Gastroesophageal sphincter (tissue), 4 donors: ENCODE measurements around the gene AP4E1. TPM values are rescaled to one million over a fixed set of nuclear protein-coding genes. Genes with fewer than 3 reads are reported as not detected.

ENCODE experiments used
- ATAC-seq: fragments of 150-250 bp; one replicate; pipeline ENCODE4 v1.9.1; 2016; ENCODE audit warnings: mild to moderate bottlenecking, moderate library complexity
- H3K27ac ChIP-seq, 4 donors: fragments of 200-600 bp; sonication (generic) in 3 of 4; 1 replicate in 3 of 4; 2 replicates in 1 of 4; pipeline ENCODE4 v1.5.1; 2016 to 2019
- H3K27me3 ChIP-seq: fragments of 200-600 bp; sonication (generic); one replicate; pipeline ENCODE4 v1.5.1; 2019
- H3K36me3 ChIP-seq, 2 donors: fragments of 200-600 bp; sonication (generic); one replicate each; pipeline ENCODE4 v1.5.1; 2019; ENCODE audit warnings: control low read depth in 1 of 2
- H3K4me1 ChIP-seq, 3 donors: fragments of 200-600 bp; sonication (generic); 1 replicate in 2 of 3; 2 replicates in 1 of 3; pipeline ENCODE4 v1.5.1; 2016 to 2019; ENCODE audit warnings: control low read depth in 2 of 3
- H3K4me3 ChIP-seq, 2 donors: fragments of 200-600 bp; sonication (generic); one replicate each; pipeline ENCODE4 v1.5.1; 2019; ENCODE audit warnings: mild to moderate bottlenecking in 1 of 2, moderate library complexity in 1 of 2
- H3K9me3 ChIP-seq, 3 donors: fragments of 200-600 bp; sonication (generic); one replicate each; pipeline ENCODE4 v1.5.1; 2017 to 2019; ENCODE audit warnings: control low read depth in 2 of 3
- EP300 ChIP-seq: sonication (generic); formaldehyde crosslinking; IDR thresholded peaks from one replicate; pipeline ENCODE4 v1.6.1; 2017; ENCODE audit warnings: antibody characterized with exemption, mild to moderate bottlenecking
- POLR2A ChIP-seq, 2 donors: fragments of 450-650 bp; IDR thresholded peaks; one replicate each; pipeline ENCODE4 v1.6.1; 2017; ENCODE audit warnings: antibody characterized with exemption in 2 of 2, mild to moderate bottlenecking in 2 of 2, moderate library complexity in 1 of 2
- POLR2AphosphoS5 ChIP-seq: sonication (generic); formaldehyde crosslinking; IDR thresholded peaks from one replicate; pipeline ENCODE4 v1.6.1; 2017; ENCODE audit warnings: antibody characterized with exemption
- WGBS, 2 donors: methylation state at CpG; one replicate each; pipeline ENCODE4 v1.1.5; 2018; ENCODE audit warnings: low coverage in 1 of 2; 5-methylcytosine and 5-hydroxymethylcytosine counted together
- total RNA-seq, 4 donors: library from RNA; depleted of rRNA; stranded (reverse); fragments of >200 nt; gene quantifications; one replicate each; pipeline ENCODE4 v1.1.0, GENCODE V29; 2016
- TF ChIP-seq, protein P1 (sequence below), 4 experiments: fragments of 200-600 bp in 2 of 4; fragments of 450-650 bp in 2 of 4; sonication (generic) in 1 of 4; IDR thresholded peaks; one replicate each; pipeline ENCODE4 v1.5.1; 2017 to 2019; ENCODE audit warnings: antibody characterized with exemption in 4 of 4, mild to moderate bottlenecking in 2 of 4, moderate library complexity in 2 of 4

Gene AP4E1
- total RNA-seq, 4 donors from 2014 or later: 10.6 to 18.5 (median 14.0) TPM

DNA sequence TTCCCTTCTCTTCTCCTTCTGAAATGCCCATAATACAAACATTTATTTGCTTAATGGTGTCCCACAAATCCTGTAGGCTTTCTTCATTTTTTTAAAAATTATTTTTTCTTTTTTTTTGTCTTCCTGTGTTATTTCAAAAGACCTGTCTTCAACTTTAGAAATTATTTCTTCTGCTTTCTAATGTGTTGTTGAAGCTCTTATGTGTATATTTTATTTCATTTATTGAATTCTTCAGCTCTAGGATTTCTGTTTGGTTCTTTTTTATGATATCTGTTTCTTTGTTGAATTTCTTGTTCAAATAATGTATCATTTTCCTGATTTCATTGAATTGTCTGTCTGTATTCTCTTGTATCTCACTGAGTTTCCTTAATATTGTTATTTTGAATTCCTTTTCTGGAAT, 63.1 kb downstream of the AP4E1 start:
- no peak for ATAC-seq
- no peak for TF ChIP-seq POLR2A (IDR thresholded peaks at IDR 0.05)
- TF ChIP-seq EP300: no peak
- TF ChIP-seq, protein P1, sequence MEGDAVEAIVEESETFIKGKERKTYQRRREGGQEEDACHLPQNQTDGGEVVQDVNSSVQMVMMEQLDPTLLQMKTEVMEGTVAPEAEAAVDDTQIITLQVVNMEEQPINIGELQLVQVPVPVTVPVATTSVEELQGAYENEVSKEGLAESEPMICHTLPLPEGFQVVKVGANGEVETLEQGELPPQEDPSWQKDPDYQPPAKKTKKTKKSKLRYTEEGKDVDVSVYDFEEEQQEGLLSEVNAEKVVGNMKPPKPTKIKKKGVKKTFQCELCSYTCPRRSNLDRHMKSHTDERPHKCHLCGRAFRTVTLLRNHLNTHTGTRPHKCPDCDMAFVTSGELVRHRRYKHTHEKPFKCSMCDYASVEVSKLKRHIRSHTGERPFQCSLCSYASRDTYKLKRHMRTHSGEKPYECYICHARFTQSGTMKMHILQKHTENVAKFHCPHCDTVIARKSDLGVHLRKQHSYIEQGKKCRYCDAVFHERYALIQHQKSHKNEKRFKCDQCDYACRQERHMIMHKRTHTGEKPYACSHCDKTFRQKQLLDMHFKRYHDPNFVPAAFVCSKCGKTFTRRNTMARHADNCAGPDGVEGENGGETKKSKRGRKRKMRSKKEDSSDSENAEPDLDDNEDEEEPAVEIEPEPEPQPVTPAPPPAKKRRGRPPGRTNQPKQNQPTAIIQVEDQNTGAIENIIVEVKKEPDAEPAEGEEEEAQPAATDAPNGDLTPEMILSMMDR (IDR thresholded peaks at IDR 0.05): no peak
- no peak for TF ChIP-seq POLR2AphosphoS5
- peaks cover 0 to 1% (median 1%) of the 10 kb centered on the region in 3 donors for H3K4me1 ChIP-seq
- H3K27ac ChIP-seq: no peak overlapping the region
- H3K36me3 ChIP-seq: peaks cover 0 to 72% of the 10 kb centered on the region in 2 donors
- H3K27me3 ChIP-seq: no peaks in the 10 kb centered on the region
- peaks cover 0 to 34% (median 2%) of the 10 kb centered on the region in 3 donors for H3K9me3 ChIP-seq
- no peak overlapping the region for H3K4me3 ChIP-seq

DNA sequence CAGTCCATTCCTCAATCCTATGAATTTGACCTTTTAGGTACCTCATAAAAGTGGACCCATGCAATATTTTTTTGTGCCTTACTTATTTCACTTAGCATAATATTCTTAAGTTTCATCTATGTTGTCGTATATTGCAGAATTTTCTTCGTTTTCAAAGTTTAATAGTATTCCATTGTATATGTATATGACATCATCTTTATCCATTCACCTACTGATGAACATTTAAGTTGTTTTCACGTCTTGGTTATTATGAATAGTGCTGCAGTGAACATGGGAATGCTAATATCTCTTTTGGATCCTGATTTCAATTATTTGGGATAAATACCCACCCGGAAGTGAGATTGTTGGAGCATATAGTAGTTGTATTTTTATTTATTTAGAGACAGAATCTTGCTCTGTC, 65.1 kb downstream of the AP4E1 start:
- WGBS, 2 donors: 79 to 94% methylated on average over 4 of the region's 4 CpGs
- no peaks in the 10 kb centered on the region for H3K27me3 ChIP-seq
- H3K36me3 ChIP-seq: peaks cover 0 to 58% of the 10 kb centered on the region in 2 donors
- H3K4me3 ChIP-seq: no peak overlapping the region
- ATAC-seq: no peak
- peaks cover 0 to 34% (median 2%) of the 10 kb centered on the region in 3 donors for H3K9me3 ChIP-seq
- no peak overlapping the region for H3K27ac ChIP-seq
- TF ChIP-seq EP300 (no peak), POLR2AphosphoS5 (no peak), POLR2A (IDR thresholded peaks at IDR 0.05) (no peak)
- TF ChIP-seq, protein P1 (IDR thresholded peaks at IDR 0.05): no peak
- peaks cover 0 to 15% (median 3%) of the 10 kb centered on the region in 3 donors for H3K4me1 ChIP-seq

DNA sequence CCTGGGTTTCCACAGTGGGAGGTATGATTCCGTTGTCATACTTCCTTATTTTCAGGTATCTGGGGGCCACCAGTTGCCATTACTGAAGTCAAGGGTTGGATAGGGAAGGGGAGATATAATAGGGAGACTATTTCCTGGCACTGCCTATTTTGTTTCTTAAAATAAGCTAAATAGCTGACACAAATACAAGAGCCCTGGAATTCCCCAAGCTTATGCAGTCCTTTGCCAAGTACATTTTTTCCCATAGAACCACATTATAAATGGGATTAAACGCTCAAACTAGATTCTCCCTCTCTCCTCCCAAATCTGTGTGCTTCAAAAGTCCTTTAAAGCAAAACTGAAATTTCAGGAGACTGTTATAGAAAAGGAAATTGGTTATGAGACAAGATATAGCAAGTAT, 68.7 kb downstream of the AP4E1 start:
- 26 to 31% methylated on average over 2 of the region's 2 CpGs for WGBS, 2 donors

DNA sequence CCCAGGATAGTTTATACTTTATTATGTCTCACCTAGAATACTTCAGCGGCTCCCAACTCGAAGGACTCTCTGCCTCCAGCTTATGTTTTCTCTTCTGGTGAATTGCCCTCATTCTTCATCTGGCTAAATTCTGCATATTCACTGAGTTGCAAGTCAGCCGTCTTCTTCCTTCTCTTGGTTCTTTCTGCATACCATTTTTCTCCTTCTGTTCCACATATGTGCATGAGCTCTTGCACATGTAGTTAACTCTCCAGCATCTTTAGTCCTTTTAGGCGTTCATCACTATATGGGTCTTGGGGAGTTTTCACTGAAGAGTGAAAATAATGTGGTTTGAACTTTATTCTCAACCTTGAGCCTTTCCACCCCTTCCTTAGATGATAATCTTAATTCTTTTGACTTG, 70.1 kb downstream of the AP4E1 start:
- peaks cover 0 to 28% (median 3%) of the 10 kb centered on the region in 3 donors for H3K4me1 ChIP-seq
- no peaks in the 10 kb centered on the region for H3K27me3 ChIP-seq
- TF ChIP-seq POLR2AphosphoS5: no peak
- TF ChIP-seq, protein P1 (IDR thresholded peaks at IDR 0.05): no peak
- TF ChIP-seq POLR2A (IDR thresholded peaks at IDR 0.05): no peak
- TF ChIP-seq EP300: no peak
- no peak overlapping the region for H3K4me3 ChIP-seq
- H3K9me3 ChIP-seq: no peaks in the 10 kb centered on the region
- no peak for ATAC-seq
- WGBS, 2 donors: 76 to 91% methylated on average over 4 of the region's 4 CpGs
- peaks cover 0 to 22% of the 10 kb centered on the region in 2 donors for H3K36me3 ChIP-seq
- H3K27ac ChIP-seq: no peak overlapping the region

More for the DNA sequence above, 68.7 kb downstream of the AP4E1 start:
- peaks cover 0 to 36% of the 10 kb centered on the region in 2 donors for H3K36me3 ChIP-seq
- peaks cover 0 to 6% (median 0%) of the 10 kb centered on the region in 3 donors for H3K9me3 ChIP-seq
- TF ChIP-seq, protein P1 (IDR thresholded peaks at IDR 0.05): no peak
- no peak for TF ChIP-seq POLR2A (IDR thresholded peaks at IDR 0.05)
- TF ChIP-seq EP300: no peak
- no peak for TF ChIP-seq POLR2AphosphoS5
- peak overlapping the region in 1 of 4 donors; percentile 12 for H3K27ac ChIP-seq
- no peaks in the 10 kb centered on the region for H3K27me3 ChIP-seq
- ATAC-seq: no peak
- no peak overlapping the region for H3K4me3 ChIP-seq
- peaks cover 0 to 28% (median 3%) of the 10 kb centered on the region in 3 donors for H3K4me1 ChIP-seq

DNA sequence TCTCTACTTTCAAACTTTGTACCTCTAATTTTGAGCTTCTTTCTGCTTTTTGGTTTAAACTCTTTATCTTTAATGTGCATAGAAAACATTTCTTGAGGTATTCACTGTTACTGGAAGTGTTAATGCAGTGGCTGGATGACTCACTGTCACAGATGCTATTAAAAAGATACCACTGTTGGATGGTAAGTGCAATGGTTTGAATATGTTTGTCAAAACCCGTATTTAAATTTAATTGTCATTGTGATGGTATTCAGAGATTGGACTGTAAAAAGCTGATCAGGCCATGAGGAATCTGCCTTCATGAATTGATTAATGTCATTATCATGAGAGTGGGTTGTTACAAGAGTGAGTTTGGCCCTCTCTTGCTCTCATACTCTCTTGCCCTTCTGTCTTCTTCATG, 70.6 kb downstream of the AP4E1 start:
- no peak overlapping the region for H3K4me3 ChIP-seq
- 27 to 71% methylated on average over 1 of the region's 1 CpG for WGBS, 2 donors
- no peaks in the 10 kb centered on the region for H3K9me3 ChIP-seq
- H3K27me3 ChIP-seq: no peaks in the 10 kb centered on the region
- peaks cover 0 to 28% (median 3%) of the 10 kb centered on the region in 3 donors for H3K4me1 ChIP-seq
- no peak for ATAC-seq
- H3K36me3 ChIP-seq: peaks cover 0 to 22% of the 10 kb centered on the region in 2 donors
- TF ChIP-seq, protein P1 (IDR thresholded peaks at IDR 0.05): no peak
- TF ChIP-seq POLR2AphosphoS5: no peak
- TF ChIP-seq POLR2A (IDR thresholded peaks at IDR 0.05): no peak
- no peak for TF ChIP-seq EP300
- no peak overlapping the region for H3K27ac ChIP-seq
